RWPE2 (cell line): ENCODE measurements around the gene MAP3K4.

Source experiments
- ATAC-seq: fragments of 200-7000 bp; cut with Tn5 transposase; 3 replicates; pipeline ENCODE4 v1.9.1; 2021; ENCODE audit warnings: low read depth
- DNase-seq: peaks from one replicate; pipeline ENCODE4 v3.0.0-alpha.2; 2020; ENCODE audit warnings: low spot score
- H3K27ac ChIP-seq: fragments of 450-650 bp; 2 replicates; pipeline ENCODE4 v1.5.1; 2017; ENCODE audit warnings: mild to moderate bottlenecking; ENCODE audit not compliant: poor library complexity, severe bottlenecking
- H3K27me3 ChIP-seq: fragments of 250-450 bp; sonication (Bioruptor Pico); 2 replicates; pipeline ENCODE4 v1.5.1; 2021; ENCODE audit warnings: mild to moderate bottlenecking, moderate library complexity; ENCODE audit not compliant: insufficient read depth, poor library complexity, severe bottlenecking
- H3K36me3 ChIP-seq: fragments of 250-450 bp; sonication (Bioruptor Pico); 2 replicates; pipeline ENCODE4 v1.5.1; 2020; ENCODE audit warnings: low read depth, mild to moderate bottlenecking, moderate library complexity
- H3K4me1 ChIP-seq: fragments of 250-450 bp; sonication (Bioruptor Pico); 2 replicates; pipeline ENCODE4 v1.5.1; 2021; ENCODE audit warnings: mild to moderate bottlenecking, moderate library complexity; ENCODE audit not compliant: insufficient read depth, poor library complexity, severe bottlenecking
- H3K4me3 ChIP-seq: fragments of 250-450 bp; sonication (Bioruptor Pico); 2 replicates; pipeline ENCODE4 v1.5.1; 2021; ENCODE audit warnings: mild to moderate bottlenecking, moderate library complexity; ENCODE audit not compliant: severe bottlenecking
- H3K9me3 ChIP-seq: fragments of 250-450 bp; sonication (Bioruptor Pico); 2 replicates; pipeline ENCODE4 v1.5.1; 2021; ENCODE audit warnings: mild to moderate bottlenecking, moderate library complexity; ENCODE audit not compliant: severe bottlenecking
- TF ChIP-seq, protein P1 (sequence below): fragments of 450-650 bp; IDR thresholded peaks from one replicate; pipeline ENCODE4 v1.5.1; 2017; ENCODE audit warnings: mild to moderate bottlenecking, moderate library complexity; ENCODE audit not compliant: poor library complexity, severe bottlenecking

The MAP3K4 gene

DNA sequence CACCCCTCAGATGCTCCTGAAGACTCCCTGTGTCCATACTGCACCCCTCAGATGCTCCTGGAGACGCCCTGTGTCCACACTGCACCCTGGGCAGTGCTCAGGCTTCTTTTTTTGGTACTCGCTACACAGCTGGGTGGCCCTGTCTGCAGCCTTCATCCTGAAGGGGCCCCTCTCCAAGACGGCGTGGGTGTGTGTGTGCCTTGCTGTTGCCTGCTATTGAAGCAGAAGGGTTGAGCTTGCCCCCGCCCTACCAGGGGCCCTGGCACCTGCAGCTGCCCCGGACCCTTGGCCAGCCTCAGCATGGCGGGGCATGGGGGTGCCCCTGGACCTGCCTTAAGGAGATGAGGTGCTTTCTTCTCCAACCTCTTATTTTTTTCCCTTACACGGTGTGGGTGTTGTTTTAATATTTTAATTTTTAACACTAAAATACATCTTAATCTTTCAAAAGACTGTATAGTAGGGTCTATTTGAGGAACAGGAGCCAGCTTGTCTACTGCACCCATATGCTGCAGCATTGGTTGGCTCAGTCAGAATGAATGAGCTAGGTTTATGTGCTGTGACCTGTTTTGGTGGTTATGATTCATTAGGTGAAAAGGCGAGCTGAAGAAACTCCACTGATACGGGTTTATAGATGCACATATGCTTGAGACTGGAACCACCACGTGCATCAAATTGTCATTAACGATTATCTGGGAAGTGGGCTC is 146.4 kb downstream of the MAP3K4 start:
- peaks cover 5% of the 10 kb centered on the region for H3K36me3 ChIP-seq
- DNase-seq (no peak), ATAC-seq (peak; percentile 84)
- no peaks in the 10 kb centered on the region for H3K27me3 ChIP-seq
- no peak overlapping the region for H3K27ac ChIP-seq
- no peak overlapping the region for H3K4me3 ChIP-seq
- peaks cover 3% of the 10 kb centered on the region for H3K4me1 ChIP-seq
- TF ChIP-seq, protein P1, sequence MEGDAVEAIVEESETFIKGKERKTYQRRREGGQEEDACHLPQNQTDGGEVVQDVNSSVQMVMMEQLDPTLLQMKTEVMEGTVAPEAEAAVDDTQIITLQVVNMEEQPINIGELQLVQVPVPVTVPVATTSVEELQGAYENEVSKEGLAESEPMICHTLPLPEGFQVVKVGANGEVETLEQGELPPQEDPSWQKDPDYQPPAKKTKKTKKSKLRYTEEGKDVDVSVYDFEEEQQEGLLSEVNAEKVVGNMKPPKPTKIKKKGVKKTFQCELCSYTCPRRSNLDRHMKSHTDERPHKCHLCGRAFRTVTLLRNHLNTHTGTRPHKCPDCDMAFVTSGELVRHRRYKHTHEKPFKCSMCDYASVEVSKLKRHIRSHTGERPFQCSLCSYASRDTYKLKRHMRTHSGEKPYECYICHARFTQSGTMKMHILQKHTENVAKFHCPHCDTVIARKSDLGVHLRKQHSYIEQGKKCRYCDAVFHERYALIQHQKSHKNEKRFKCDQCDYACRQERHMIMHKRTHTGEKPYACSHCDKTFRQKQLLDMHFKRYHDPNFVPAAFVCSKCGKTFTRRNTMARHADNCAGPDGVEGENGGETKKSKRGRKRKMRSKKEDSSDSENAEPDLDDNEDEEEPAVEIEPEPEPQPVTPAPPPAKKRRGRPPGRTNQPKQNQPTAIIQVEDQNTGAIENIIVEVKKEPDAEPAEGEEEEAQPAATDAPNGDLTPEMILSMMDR = no peak
- H3K9me3 ChIP-seq = no peaks in the 10 kb centered on the region

DNA sequence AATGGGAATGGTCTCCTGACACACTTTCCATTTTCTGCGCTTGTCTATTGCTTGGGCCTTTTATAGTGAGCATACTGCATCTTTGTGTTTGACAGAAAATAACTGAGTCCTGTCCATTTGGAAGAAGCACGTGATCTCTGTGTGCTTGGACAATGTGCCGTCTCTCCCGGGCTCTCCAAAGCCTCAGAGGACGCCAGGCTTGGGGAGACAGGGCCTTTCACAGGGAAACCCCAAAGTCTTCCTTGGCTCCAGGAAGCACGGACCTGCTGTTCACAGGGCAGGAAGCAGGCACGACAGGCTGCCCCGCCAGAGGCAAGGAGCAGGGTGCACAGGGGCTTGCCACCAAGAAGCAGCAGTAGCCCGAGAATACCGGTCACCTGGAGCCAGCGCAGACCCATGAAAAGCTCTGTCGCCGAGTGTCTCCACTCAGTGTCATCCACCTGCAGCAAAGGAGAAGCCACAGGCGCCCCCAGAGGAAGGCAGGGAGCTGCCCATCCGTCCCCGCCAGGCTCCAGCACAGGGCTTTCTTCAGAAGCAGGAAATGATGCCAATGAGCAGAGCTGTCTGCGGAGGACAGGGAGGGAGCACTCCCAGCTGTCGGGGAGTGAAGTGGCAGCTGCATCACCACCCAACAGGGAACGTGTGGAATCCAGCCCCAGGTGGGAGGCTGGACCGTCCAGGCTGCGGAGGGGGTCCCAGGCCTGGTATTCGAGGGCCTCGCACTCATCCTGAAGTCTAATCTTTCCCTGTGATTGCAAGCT is 147.2 kb downstream of the MAP3K4 start:
- Histone ChIP-seq H3K4me3 (no peak overlapping the region), H3K27ac (no peak overlapping the region), H3K36me3 (no peaks in the 10 kb centered on the region), H3K9me3 (no peaks in the 10 kb centered on the region), H3K4me1 (peaks cover 3% of the 10 kb centered on the region), H3K27me3 (no peaks in the 10 kb centered on the region)
- ATAC-seq = no peak; the same call in 2 of the 3 replicates
- TF ChIP-seq, protein P1 = no peak
- no peak for DNase-seq

DNA sequence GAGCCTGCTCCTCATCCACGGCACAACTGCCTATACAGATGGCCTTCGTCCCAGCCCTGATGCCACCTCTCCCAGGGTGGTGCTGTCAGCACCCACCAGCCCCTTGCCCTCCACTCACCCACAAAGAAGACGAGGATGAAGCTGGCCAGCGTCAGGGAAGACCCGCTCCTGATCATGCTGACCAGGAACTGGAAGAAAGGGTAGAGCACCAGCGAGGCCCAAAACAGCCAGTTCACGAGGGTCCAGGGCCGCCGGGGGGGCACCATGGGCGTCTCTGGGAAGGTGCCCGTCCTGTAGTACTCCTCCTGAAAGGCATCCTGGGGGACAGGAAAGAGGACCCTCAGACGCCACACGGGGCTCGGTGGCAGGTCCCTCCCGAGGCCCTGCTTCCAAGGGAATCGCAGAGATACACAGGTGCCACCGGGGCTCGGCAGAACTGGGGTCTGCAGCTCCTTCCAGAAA is 147.8 kb downstream of the MAP3K4 start:
- Histone ChIP-seq H3K9me3 (no peaks in the 10 kb centered on the region), H3K36me3 (no peaks in the 10 kb centered on the region), H3K4me3 (no peak overlapping the region), H3K27me3 (no peaks in the 10 kb centered on the region), H3K27ac (no peak overlapping the region), H3K4me1 (peaks cover 3% of the 10 kb centered on the region)
- TF ChIP-seq, protein P1 = no peak
- ATAC-seq (no peak), DNase-seq (no peak)

DNA sequence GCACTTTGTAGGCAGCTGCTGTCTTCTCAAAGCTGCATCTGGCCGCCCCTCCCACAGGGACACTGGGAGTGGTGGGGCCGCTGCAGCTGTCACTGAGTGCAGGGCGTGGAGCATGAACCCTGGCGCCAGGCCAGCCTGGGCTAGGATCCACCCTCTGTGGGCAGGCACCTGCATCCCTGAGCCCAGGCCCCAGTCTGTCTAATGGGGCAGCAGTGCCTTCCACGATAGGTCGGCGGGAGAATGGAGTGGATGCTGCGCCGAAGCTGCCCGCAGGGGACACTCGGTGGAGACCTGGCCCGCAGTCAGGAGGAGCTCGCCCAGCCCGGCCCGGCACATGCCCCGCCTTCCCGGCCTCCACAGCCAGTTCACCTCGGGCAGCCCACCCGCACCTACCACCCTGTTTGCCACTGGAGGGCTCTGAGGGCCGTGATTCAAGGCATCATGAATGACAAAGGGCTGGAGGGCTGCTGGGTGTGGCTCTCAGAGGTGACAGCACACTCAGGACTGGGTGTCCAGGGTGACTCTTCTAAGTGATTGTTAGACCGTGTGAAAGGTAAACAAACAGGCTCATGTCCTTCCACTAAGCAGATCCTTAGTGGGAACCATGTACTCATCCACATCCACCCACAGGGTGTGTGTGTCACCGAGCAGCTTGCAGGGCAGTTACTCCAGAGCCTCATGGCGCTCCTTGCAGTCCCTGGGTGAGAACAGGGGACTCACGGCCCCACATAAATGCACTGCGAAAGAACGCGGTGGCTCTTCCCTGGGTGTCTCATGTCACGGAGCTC is 148.4 kb downstream of the MAP3K4 start:
- Histone ChIP-seq H3K9me3 (no peaks in the 10 kb centered on the region), H3K27ac (no peak overlapping the region), H3K4me3 (no peak overlapping the region), H3K36me3 (no peaks in the 10 kb centered on the region), H3K27me3 (no peaks in the 10 kb centered on the region), H3K4me1 (peaks cover 3% of the 10 kb centered on the region)
- TF ChIP-seq, protein P1 = no peak
- ATAC-seq = no peak
- DNase-seq = no peak
